ENCODE results near the gene IDS.
"Not testable (repeated sequence)": the region's sequence is repeated elsewhere in the genome, so short reads cannot be mapped to it uniquely, and the experiment has no call there.

DNA sequence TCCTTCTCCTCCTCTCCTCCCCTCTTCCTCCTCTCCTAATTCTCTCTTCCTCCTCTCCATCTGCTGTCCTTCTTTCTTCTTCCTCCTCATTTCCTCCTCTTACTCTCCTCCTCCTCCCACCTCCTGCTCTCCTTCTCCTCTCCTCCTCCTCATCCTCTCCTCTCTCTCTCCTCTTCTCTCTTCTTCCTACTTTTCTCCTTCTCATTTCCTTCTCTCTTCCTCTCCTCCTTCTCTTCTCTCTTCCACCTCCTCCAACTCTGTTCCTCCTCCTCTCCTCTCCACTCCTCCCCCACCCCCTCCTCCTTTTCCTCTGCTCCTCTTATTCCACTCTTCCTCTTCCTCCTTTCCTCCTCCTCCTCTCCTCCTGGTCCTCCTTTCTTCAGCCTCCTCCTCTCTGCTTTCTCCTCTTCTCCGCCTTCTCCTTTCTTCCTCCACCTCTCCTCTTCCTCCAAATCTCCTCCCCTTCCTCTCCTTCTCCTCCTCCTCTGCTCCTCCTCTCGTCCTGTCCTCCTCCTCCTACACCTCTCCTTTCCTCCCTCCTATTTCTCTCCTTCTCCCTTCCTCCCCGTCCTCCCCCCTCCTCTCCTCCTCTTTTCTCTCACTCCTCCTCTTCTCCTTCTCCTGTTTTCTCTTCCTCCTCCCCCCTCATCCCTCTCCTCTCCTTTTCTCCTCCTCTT is 30.0 kb upstream of the IDS start:
- TF ChIP-seq ZNF112 (tag by site-specific recombination; IDR thresholded peaks at IDR 0.05); ZNF341 (tag by site-specific recombination; IDR thresholded peaks at IDR 0.05; ENCODE audit: low read depth); ZNF777 (tag by site-specific recombination; IDR thresholded peaks at IDR 0.05; ENCODE audit: borderline replicate concordance): not testable (repeated sequence)
- TF ChIP-seq, protein P1, sequence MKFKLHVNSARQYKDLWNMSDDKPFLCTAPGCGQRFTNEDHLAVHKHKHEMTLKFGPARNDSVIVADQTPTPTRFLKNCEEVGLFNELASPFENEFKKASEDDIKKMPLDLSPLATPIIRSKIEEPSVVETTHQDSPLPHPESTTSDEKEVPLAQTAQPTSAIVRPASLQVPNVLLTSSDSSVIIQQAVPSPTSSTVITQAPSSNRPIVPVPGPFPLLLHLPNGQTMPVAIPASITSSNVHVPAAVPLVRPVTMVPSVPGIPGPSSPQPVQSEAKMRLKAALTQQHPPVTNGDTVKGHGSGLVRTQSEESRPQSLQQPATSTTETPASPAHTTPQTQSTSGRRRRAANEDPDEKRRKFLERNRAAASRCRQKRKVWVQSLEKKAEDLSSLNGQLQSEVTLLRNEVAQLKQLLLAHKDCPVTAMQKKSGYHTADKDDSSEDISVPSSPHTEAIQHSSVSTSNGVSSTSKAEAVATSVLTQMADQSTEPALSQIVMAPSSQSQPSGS (tag by site-specific recombination; IDR thresholded peaks at IDR 0.05; ENCODE audit: low read depth) = not testable (repeated sequence)
- peak; percentile 63; the same call in 1 of the 2 replicates for TF ChIP-seq ZNF513 (tag by site-specific recombination; IDR thresholded peaks at IDR 0.05)
- TF ChIP-seq, protein P2, sequence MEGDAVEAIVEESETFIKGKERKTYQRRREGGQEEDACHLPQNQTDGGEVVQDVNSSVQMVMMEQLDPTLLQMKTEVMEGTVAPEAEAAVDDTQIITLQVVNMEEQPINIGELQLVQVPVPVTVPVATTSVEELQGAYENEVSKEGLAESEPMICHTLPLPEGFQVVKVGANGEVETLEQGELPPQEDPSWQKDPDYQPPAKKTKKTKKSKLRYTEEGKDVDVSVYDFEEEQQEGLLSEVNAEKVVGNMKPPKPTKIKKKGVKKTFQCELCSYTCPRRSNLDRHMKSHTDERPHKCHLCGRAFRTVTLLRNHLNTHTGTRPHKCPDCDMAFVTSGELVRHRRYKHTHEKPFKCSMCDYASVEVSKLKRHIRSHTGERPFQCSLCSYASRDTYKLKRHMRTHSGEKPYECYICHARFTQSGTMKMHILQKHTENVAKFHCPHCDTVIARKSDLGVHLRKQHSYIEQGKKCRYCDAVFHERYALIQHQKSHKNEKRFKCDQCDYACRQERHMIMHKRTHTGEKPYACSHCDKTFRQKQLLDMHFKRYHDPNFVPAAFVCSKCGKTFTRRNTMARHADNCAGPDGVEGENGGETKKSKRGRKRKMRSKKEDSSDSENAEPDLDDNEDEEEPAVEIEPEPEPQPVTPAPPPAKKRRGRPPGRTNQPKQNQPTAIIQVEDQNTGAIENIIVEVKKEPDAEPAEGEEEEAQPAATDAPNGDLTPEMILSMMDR (tag by site-specific recombination; IDR thresholded peaks at IDR 0.05) = not testable (repeated sequence)

All from HEK293 (cell line).